SK-N-MC (cell line): ENCODE data around the gene GSE1.

Experiments
- DNase-seq: peaks from one replicate; pipeline ENCODE4 v3.0.0-alpha.2; 2011; ENCODE audit warnings: low read depth, low spot score
- H3K27ac ChIP-seq: fragments of 200-600 bp; sonication (generic); 2 replicates; pipeline ENCODE4 v1.5.1; 2016; ENCODE audit warnings: mixed run types
- H3K36me3 ChIP-seq: fragments of 200-600 bp; sonication (generic); 2 replicates; pipeline ENCODE4 v1.6.1; 2017; ENCODE audit warnings: antibody characterized with exemption, low read length, mixed read lengths; ENCODE audit not compliant: insufficient read depth
- H3K4me3 ChIP-seq: fragments of 200-600 bp; sonication (generic); 2 replicates; pipeline ENCODE4 v1.5.1; 2016
- H3K9ac ChIP-seq: fragments of 200-600 bp; sonication (generic); 2 replicates; pipeline ENCODE4 v1.8.0; 2017; ENCODE audit warnings: mixed run types, mixed read lengths; ENCODE audit not compliant: insufficient read length
- H3K9me3 ChIP-seq: fragments of 200-600 bp; sonication (generic); 2 replicates; pipeline ENCODE4 v1.6.1; 2017; ENCODE audit warnings: low read depth, mild to moderate bottlenecking, antibody characterized with exemption, low read length, moderate library complexity, mixed read lengths
- EZH2 ChIP-seq: fragments of 200-600 bp; sonication (generic); IDR thresholded peaks from one replicate; pipeline ENCODE4 v1.6.1; 2017; ENCODE audit warnings: antibody characterized with exemption
- FOXP2 ChIP-seq: optimal IDR thresholded peaks from 2 replicates; pipeline ENCODE3; 2011; ENCODE audit warnings: mild to moderate bottlenecking, moderate library complexity; ENCODE audit not compliant: insufficient read depth; ENCODE audit errors: extremely low read length, control extremely low read depth
- POLR2AphosphoS5 ChIP-seq: IDR thresholded peaks from 2 replicates; pipeline ENCODE4 v1.6.1; 2012; ENCODE audit warnings: mild to moderate bottlenecking, low read depth, low read length, borderline replicate concordance

The GSE1 gene

GRCh38 chr16:85679870-85680269, 66.7 kb downstream of the GSE1 start:
- Histone ChIP-seq H3K9ac (no peak overlapping the region), H3K4me3 (no peak overlapping the region), H3K9me3 (no peaks in the 10 kb centered on the region), H3K27ac (no peak overlapping the region), H3K36me3 (peaks cover 22% of the 10 kb centered on the region; the same call in 1 of the 2 replicates)
- no peak for DNase-seq
- no peak for TF ChIP-seq POLR2AphosphoS5
- no peak for TF ChIP-seq EZH2

- no peak for DNase-seq
- TF ChIP-seq EZH2 = no peak
- peaks cover 18% of the 10 kb centered on the region; the same call in 1 of the 2 replicates for H3K36me3 ChIP-seq
- H3K4me3 ChIP-seq = no peak overlapping the region
- H3K27ac ChIP-seq = no peak overlapping the region
- H3K9me3 ChIP-seq = no peaks in the 10 kb centered on the region
- no peak overlapping the region for H3K9ac ChIP-seq
Measured at GRCh38 chr16:85680352-85680944, 67.3 kb downstream of the GSE1 start.

GRCh38 chr16:85681255-85681654, 68.1 kb downstream of the GSE1 start:
- TF ChIP-seq POLR2AphosphoS5 = no peak
- no peak for TF ChIP-seq EZH2
- TF ChIP-seq FOXP2 = no peak
- Histone ChIP-seq H3K36me3 (peaks cover 11% of the 10 kb centered on the region; the same call in 1 of the 2 replicates), H3K4me3 (no peak overlapping the region), H3K9me3 (no peaks in the 10 kb centered on the region), H3K9ac (no peak overlapping the region), H3K27ac (no peak overlapping the region)
- no peak for DNase-seq

GRCh38 chr16:85682516-85682915, 69.4 kb downstream of the GSE1 start:
- H3K27ac ChIP-seq = no peak overlapping the region
- no peaks in the 10 kb centered on the region for H3K9me3 ChIP-seq
- no peak overlapping the region for H3K9ac ChIP-seq
- H3K4me3 ChIP-seq = no peak overlapping the region
- H3K36me3 ChIP-seq = peaks cover 5% of the 10 kb centered on the region; the same call in 1 of the 2 replicates
- TF ChIP-seq FOXP2 (no peak), POLR2AphosphoS5 (no peak), EZH2 (no peak)
- DNase-seq = no peak

GRCh38 chr16:85683363-85683762, 70.2 kb downstream of the GSE1 start:
- no peak for DNase-seq
- peaks cover 4% of the 10 kb centered on the region; the same call in 1 of the 2 replicates for H3K36me3 ChIP-seq
- no peak overlapping the region for H3K4me3 ChIP-seq
- no peaks in the 10 kb centered on the region for H3K9me3 ChIP-seq
- no peak overlapping the region for H3K27ac ChIP-seq
- TF ChIP-seq POLR2AphosphoS5 (no peak), FOXP2 (no peak), EZH2 (no peak)
- H3K9ac ChIP-seq = no peak overlapping the region

- TF ChIP-seq POLR2AphosphoS5 = no peak
- no peak for TF ChIP-seq EZH2
- TF ChIP-seq FOXP2 = no peak
- DNase-seq = no peak
- Histone ChIP-seq H3K36me3 (peaks cover 4% of the 10 kb centered on the region; the same call in 1 of the 2 replicates), H3K27ac (no peak overlapping the region), H3K9ac (no peak overlapping the region), H3K4me3 (no peak overlapping the region), H3K9me3 (no peaks in the 10 kb centered on the region)
Measured at GRCh38 chr16:85685251-85685650, 72.1 kb downstream of the GSE1 start.

GRCh38 chr16:85686912-85687591, 73.9 kb downstream of the GSE1 start:
- Histone ChIP-seq H3K36me3 (no peaks in the 10 kb centered on the region), H3K27ac (no peak overlapping the region), H3K9me3 (no peaks in the 10 kb centered on the region), H3K4me3 (peak overlapping the region; percentile 80; the same call in 1 of the 2 replicates), H3K9ac (no peak overlapping the region)
- no peak for DNase-seq
- TF ChIP-seq POLR2AphosphoS5 = no peak

GRCh38 chr16:85687651-85688471, 74.7 kb downstream of the GSE1 start:
- peak overlapping the region; percentile 80 for H3K4me3 ChIP-seq
- H3K27ac ChIP-seq = no peak overlapping the region
- TF ChIP-seq FOXP2 (no peak), EZH2 (no peak), POLR2AphosphoS5 (no peak)
- no peaks in the 10 kb centered on the region for H3K9me3 ChIP-seq
- H3K36me3 ChIP-seq = no peaks in the 10 kb centered on the region
- peak overlapping the region; percentile 73 for H3K9ac ChIP-seq
- DNase-seq = no peak
